SK-N-MC (cell line): Measurements from ENCODE around the gene TMEM132D.

Source experiments
- EZH2 ChIP-seq: fragments of 200-600 bp; sonication (generic); IDR thresholded peaks from one replicate; pipeline ENCODE4 v1.6.1; 2017; ENCODE audit warnings: antibody characterized with exemption
- FOXP2 ChIP-seq: optimal IDR thresholded peaks from 2 replicates; pipeline ENCODE3; 2011; ENCODE audit warnings: mild to moderate bottlenecking, moderate library complexity; ENCODE audit not compliant: insufficient read depth; ENCODE audit errors: extremely low read length, control extremely low read depth
- POLR2AphosphoS5 ChIP-seq: IDR thresholded peaks from 2 replicates; pipeline ENCODE4 v1.6.1; 2012; ENCODE audit warnings: mild to moderate bottlenecking, low read depth, low read length, borderline replicate concordance

DNA sequence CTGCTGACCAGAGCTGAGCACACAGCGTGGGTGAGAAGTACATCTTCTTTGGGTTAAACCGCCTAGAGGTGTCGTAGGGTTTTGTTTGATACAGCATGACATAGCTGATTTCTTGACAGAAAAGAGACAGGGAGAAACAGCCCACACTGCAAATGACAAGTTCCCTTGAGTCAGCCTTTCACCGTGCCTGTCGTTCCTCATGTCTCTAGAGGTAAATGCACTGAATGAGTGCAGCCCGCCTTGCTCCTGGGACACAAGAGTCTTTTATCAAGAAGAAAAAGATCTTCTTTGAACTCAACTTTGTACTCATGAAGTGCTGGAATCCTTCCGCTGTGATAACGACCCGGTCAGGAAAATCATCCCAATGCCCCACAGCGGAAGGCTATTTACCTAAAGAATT is 77.6 kb downstream of the TMEM132D start:
- TF ChIP-seq POLR2AphosphoS5, result no peak
- TF ChIP-seq EZH2, result no peak
- TF ChIP-seq FOXP2, result no peak
